Measurements from ENCODE around the gene UROS. TPM values are rescaled to one million over a fixed set of nuclear protein-coding genes. Genes with fewer than 3 reads are reported as not detected.

The UROS gene
- total RNA-seq, 1 donor from 2014 or later: 45.3 TPM

- no peak for DNase-seq (ENCODE audit: low read depth)
Measured at GRCh38 chr10:125836746-125837145, 13.7 kb upstream of the UROS start.

DNA sequence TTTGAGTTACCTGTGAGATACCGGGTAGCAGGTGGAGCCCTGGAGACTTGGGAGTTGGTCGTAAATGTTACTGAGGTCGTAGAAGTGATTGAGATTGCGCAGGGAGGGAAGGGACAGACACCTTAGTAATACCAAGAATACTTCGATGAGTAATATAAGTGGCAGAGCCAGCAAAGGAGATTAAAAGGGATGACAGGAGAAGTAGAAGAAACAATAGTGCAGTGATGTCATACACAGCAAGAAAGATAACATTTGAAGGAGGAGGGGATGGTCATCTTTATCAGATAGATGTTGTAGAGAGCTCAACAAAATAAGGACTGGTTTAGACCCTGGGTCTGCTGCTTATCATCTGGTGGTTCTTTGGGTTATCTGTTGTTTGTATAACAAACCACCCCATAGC, 5.3 kb upstream of the UROS start:
- DNase-seq (ENCODE audit: low read depth): no peak

GRCh38 chr10:125827133-125827532, 4.1 kb upstream of the UROS start:
- no peak for DNase-seq (ENCODE audit: low read depth)

- DNase-seq (ENCODE audit: low read depth): no peak
Measured at GRCh38 chr10:125824736-125825135, 1.7 kb upstream of the UROS start.

GRCh38 chr10:125823663-125824251, 699 bp upstream of the UROS start:
- no peak for DNase-seq (ENCODE audit: low read depth)

DNA sequence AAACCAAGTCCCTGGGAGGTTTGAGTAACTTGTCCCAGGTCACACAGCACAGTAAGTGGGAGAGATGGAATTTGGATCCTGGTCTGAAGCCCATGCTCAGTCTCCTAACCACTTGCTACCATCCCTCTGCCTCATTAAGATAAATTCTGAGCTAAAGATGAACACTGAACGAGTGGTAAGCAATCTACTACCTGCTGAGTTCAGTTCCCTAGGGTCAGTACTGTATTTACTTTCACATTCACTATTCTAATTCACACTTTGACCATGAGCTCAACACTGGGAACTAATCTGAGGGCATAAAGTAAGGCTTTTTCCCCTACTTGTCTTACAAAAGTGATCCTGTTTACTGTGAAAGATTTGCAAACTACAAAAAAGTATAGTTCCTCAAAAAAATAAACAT, 2.4 kb downstream of the UROS start:
- DNase-seq (ENCODE audit: low read depth): no peak

- no peak for DNase-seq (ENCODE audit: low read depth)
Measured at GRCh38 chr10:125817337-125817946, 5.6 kb downstream of the UROS start.

GRCh38 chr10:125816548-125816947, 6.5 kb downstream of the UROS start:
- DNase-seq (ENCODE audit: low read depth): no peak

DNA sequence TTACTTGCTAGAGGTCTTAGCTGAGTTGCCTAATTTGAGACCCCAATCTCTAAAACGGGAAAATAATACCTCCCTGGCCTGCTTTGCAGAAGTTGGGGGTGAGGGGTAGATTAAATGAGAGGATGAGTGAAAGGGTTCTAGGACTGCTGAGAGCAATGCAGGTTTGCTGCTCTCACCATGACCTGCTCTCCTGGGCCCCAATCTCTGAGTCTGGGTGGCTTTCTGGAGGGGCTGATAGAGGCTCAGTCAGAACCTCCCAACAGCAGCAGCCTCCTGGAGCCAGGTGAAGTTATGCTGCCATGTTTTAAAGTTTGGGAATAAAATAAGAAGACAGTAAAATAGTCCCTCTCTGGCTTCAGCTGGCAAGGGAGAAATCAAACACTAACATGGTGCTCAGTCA, 7.3 kb downstream of the UROS start:
- DNase-seq (ENCODE audit: low read depth): no peak

- DNase-seq (ENCODE audit: low read depth): no peak
Measured at GRCh38 chr10:125812128-125812750, 10.8 kb downstream of the UROS start.

DNA sequence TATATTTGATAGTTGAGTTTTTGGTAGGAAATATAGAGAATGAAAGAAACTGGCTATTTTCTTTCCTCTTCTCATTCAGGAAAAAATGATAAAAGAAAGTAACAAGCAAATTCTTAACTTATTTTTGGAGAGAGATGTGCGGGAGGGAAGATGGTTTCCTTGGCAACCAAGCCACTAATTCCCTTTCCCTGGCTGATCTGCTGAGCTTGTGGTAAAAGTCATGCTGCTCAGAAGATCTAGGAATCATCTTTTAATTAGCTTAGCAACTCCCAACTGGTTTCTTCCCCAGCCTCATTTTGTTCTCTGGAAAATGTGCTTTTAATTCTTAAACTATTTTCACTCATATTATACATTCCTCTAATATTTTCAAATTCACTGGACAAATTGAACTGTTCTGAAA, 11.8 kb downstream of the UROS start:
- no peak for DNase-seq (ENCODE audit: low read depth)

- no peak for DNase-seq (ENCODE audit: low read depth)
Measured at GRCh38 chr10:125808047-125808446, 15.0 kb downstream of the UROS start.

- peak; percentile 27 for DNase-seq (ENCODE audit: low read depth)
Measured at GRCh38 chr10:125802739-125803138, 20.3 kb downstream of the UROS start.

- DNase-seq (ENCODE audit: low read depth): peak; percentile 73
Measured at GRCh38 chr10:125802131-125802530, 20.9 kb downstream of the UROS start.

GRCh38 chr10:125801574-125801973, 21.5 kb downstream of the UROS start:
- DNase-seq (ENCODE audit: low read depth): no peak

- DNase-seq (ENCODE audit: low read depth): no peak
Measured at GRCh38 chr10:125799451-125800182, 23.4 kb downstream of the UROS start.

DNA sequence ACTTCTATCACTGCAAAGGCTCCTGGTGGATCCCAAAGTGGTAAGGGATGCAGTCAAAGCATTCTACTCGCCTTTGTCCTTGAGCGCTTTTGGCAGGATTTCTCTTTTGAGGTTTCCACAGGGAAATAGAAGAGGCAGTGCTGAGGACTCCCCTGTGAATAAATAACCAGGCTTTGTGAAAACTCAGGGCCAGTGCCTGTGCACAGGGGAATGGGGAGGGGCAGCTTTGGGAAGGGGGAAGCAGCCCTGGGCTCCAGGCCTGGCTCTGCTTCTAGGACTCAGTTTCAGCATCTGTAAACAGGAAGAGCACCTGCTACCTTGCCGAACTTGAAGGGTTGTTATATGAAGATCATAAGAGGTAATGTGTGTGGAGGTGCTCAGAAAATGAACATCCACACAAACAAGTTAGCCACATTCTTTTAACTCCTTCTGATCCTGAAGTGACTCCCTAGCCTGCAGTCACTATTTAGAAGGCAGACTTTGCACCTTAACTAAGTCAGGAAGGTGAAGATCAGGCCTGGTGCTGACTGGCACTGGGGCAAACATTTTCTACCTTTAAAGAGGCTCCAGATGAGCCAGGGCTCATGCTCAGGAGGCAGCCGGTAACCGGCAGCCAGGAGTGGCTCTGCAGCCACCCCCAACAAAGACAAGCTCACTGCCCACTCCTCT, 24.9 kb downstream of the UROS start:
- DNase-seq (ENCODE audit: low read depth): peak; percentile 79

GRCh38 chr10:125797424-125797823, 25.6 kb downstream of the UROS start:
- DNase-seq (ENCODE audit: low read depth): no peak

DNA sequence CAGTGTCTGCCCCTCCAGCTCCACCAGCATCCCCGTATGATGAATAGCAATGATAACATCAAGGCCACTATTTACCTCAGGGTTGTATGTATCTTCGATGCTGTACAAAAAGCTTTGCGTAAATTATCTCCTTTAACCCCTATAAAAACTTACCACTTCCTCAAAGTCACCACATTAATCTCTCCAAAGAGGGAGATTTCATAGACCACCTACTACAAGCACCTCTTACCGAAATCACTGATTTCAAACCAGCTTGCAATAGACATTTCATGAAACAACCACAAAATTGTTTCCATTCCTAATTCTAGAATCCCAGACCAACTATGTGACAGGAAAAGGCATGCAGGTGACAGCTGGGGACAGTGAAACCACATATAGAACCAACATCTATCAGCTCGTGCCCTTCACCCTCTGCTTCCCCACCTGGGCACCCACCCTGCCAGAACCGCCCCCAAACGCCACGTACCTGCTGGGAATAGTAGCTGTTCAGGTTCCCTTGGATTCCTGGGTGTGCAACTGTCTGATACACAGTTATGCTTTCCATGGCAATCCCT, 27.3 kb downstream of the UROS start:
- DNase-seq (ENCODE audit: low read depth): no peak

GRCh38 chr10:125795128-125795527, 27.9 kb downstream of the UROS start:
- DNase-seq (ENCODE audit: low read depth): peak; percentile 51

DNA sequence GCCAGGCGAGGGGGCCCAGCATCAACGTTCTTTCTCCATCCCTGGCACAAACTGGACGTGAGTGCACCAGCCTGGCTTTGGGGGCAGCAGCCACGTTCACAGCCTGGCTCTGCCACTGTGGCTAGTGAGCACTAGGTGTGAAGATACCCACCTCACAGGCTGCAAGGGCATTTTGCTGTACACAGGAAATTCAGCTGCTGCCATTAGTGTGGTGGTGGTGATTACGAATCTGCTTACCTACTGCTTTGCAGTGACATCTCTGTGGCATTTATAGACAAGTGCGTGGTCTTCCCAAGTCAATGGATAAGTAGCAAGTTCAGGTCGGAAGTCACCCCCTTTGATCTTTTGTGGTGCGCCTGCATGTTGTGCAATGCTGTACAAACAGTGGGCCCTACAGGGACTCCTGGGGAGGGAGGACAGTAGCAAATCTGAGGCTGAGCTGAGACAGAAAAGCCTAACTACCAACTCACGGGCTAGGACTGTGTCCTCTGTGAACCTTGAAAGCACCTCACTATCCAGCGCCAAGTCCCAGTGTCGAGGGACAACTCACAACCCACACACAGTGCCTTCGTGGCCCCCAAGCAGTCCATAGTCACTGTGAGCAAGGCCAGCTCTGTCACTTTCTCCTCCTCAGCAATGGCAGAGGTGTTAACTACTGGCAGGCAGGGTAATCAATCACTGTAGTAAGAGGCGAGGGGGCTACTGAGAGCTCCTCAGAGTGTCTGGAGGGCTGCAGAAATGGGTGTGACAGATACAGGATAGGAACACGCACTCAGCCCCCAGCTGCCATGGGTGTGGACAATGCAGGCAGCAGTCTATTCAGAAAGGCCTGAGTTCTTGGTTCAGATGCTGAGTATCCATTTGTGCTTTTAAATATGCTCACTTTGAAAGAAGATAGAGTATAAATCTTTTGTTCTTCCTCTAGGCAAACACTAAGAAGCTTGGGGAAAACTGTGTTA, 30.4 kb downstream of the UROS start:
- no peak for DNase-seq (ENCODE audit: low read depth)

Measured in renal cortical epithelial cell (primary cell).